Measurements from ENCODE around the gene GRAMD1B.

DNA sequence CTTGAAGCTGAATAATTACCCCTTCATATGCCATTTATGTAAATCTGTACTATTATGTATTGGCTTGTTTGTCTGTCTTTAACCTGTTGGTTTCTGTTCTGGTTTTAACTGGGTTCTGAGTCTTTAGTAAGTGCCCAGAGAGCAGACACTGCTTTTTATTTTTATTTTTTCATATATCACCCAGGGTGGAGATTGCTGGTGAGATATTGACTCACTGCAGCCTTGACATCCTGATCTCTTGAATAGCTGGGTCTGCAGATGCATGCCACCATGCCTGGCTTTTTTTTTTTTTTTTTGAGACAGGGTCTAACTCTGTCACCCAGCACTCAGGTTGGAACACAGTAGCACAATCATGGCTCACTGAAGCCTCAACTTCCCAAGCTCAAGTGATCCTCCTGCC is 19.4 kb downstream of the GRAMD1B start:
- no peak for TF ChIP-seq ZFX (IDR thresholded peaks at IDR 0.05)
- TF ChIP-seq, protein P1, sequence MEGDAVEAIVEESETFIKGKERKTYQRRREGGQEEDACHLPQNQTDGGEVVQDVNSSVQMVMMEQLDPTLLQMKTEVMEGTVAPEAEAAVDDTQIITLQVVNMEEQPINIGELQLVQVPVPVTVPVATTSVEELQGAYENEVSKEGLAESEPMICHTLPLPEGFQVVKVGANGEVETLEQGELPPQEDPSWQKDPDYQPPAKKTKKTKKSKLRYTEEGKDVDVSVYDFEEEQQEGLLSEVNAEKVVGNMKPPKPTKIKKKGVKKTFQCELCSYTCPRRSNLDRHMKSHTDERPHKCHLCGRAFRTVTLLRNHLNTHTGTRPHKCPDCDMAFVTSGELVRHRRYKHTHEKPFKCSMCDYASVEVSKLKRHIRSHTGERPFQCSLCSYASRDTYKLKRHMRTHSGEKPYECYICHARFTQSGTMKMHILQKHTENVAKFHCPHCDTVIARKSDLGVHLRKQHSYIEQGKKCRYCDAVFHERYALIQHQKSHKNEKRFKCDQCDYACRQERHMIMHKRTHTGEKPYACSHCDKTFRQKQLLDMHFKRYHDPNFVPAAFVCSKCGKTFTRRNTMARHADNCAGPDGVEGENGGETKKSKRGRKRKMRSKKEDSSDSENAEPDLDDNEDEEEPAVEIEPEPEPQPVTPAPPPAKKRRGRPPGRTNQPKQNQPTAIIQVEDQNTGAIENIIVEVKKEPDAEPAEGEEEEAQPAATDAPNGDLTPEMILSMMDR (conservative IDR thresholded peaks at IDR 0.05): no peak

All from C4-2B (cell line).